ENCODE data around the gene PCYOX1L. TPM values are rescaled to one million over a fixed set of nuclear protein-coding genes. Genes with fewer than 3 reads are reported as not detected.

The PCYOX1L gene
- polyA plus RNA-seq, 1 donor from 2014 or later: 21.1 TPM

DNA sequence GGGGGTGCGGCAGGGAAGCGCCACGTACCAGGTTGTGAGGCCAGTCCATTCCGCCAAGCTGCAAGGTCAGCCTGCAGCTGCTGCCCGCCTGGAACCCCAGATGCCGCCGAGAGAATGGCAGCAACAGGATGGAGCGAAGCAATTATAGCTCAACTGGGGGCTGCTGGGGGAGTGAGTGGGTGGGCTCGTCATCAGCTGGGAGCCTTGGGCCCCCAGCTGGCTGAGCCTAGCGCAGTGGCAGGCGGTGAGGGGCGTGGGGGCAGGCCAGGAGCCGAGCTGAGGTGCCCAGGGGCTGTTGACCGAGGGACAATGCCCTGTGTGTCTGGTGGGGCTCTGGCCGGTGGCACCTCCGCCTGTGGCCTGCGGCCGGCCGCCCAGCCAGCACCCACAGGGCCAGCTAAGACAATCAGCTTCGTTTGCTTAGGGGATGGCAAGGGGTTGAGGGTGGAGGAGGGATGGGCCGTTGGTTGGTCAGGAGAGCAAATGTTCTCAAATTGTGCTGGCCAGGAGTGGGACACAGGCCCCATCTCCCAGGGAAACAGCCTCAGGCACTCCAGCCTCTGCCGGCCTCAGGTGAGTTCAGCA is 21.4 kb downstream of the PCYOX1L start, which contains the start of gene IL17B:
IL17B (minus strand) TSS at position 116 of the 585 bp plus-strand sequence; CDS start at position 49, 67 bp downstream.
- Histone ChIP-seq H3K4me3 (ENCODE audit: low read length) (no peak within 1 kb of the TSS), H3K9me2 (ENCODE audit: insufficient read depth, low read length) (no peaks in the 10 kb centered on the region), H3K4me2 (ENCODE audit: low read length) (no peak within 1 kb of the TSS), H3K27ac (ENCODE audit: low read length) (no peak within 1 kb of the TSS), H3K79me2 (replicated peaks; ENCODE audit: insufficient read depth, low read length) (no peaks in the 10 kb centered on the region), H3K36me3 (ENCODE audit: insufficient read depth, low read length) (no peaks in the 10 kb centered on the region), H3K9ac (ENCODE audit: low read length) (no peak within 1 kb of the TSS), H3K9me3 (ENCODE audit: low read length) (no peaks in the 10 kb centered on the region), H2AFZ (ENCODE audit: low read depth, low read length) (no peak within 1 kb of the TSS), H4K20me1 (ENCODE audit: insufficient read depth) (no peaks in the 10 kb centered on the region), H3K27me3 (ENCODE audit: insufficient read depth, low read depth, low read length) (no peaks in the 10 kb centered on the region), H3F3A (ENCODE audit: insufficient read depth, low read length, poor library complexity, severe bottlenecking) (no peaks in the 10 kb centered on the region)
- TF ChIP-seq, protein P1, sequence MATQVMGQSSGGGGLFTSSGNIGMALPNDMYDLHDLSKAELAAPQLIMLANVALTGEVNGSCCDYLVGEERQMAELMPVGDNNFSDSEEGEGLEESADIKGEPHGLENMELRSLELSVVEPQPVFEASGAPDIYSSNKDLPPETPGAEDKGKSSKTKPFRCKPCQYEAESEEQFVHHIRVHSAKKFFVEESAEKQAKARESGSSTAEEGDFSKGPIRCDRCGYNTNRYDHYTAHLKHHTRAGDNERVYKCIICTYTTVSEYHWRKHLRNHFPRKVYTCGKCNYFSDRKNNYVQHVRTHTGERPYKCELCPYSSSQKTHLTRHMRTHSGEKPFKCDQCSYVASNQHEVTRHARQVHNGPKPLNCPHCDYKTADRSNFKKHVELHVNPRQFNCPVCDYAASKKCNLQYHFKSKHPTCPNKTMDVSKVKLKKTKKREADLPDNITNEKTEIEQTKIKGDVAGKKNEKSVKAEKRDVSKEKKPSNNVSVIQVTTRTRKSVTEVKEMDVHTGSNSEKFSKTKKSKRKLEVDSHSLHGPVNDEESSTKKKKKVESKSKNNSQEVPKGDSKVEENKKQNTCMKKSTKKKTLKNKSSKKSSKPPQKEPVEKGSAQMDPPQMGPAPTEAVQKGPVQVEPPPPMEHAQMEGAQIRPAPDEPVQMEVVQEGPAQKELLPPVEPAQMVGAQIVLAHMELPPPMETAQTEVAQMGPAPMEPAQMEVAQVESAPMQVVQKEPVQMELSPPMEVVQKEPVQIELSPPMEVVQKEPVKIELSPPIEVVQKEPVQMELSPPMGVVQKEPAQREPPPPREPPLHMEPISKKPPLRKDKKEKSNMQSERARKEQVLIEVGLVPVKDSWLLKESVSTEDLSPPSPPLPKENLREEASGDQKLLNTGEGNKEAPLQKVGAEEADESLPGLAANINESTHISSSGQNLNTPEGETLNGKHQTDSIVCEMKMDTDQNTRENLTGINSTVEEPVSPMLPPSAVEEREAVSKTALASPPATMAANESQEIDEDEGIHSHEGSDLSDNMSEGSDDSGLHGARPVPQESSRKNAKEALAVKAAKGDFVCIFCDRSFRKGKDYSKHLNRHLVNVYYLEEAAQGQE (IDR thresholded peaks at IDR 0.05; ENCODE audit: borderline replicate concordance): no peak
- TF ChIP-seq TAF1 (IDR thresholded peaks at IDR 0.05; ENCODE audit: low read depth): no peak
- no peak for TF ChIP-seq EZH2 (IDR thresholded peaks at IDR 0.05; ENCODE audit: borderline replicate concordance, insufficient read depth, low read length, poor library complexity, severe bottlenecking)
- no peak for TF ChIP-seq EP300 (conservative IDR thresholded peaks at IDR 0.05; ENCODE audit: poor library complexity, severe bottlenecking)
- TF ChIP-seq MXI1 (conservative IDR thresholded peaks at IDR 0.05; ENCODE audit: poor library complexity, severe bottlenecking): no peak
- no peak for TF ChIP-seq RAD21 (conservative IDR thresholded peaks at IDR 0.05)
- TF ChIP-seq, protein P2, sequence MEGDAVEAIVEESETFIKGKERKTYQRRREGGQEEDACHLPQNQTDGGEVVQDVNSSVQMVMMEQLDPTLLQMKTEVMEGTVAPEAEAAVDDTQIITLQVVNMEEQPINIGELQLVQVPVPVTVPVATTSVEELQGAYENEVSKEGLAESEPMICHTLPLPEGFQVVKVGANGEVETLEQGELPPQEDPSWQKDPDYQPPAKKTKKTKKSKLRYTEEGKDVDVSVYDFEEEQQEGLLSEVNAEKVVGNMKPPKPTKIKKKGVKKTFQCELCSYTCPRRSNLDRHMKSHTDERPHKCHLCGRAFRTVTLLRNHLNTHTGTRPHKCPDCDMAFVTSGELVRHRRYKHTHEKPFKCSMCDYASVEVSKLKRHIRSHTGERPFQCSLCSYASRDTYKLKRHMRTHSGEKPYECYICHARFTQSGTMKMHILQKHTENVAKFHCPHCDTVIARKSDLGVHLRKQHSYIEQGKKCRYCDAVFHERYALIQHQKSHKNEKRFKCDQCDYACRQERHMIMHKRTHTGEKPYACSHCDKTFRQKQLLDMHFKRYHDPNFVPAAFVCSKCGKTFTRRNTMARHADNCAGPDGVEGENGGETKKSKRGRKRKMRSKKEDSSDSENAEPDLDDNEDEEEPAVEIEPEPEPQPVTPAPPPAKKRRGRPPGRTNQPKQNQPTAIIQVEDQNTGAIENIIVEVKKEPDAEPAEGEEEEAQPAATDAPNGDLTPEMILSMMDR (IDR thresholded peaks at IDR 0.05; ENCODE audit: poor library complexity, severe bottlenecking): no peak
- no peak for TF ChIP-seq SMC3 (conservative IDR thresholded peaks at IDR 0.05; ENCODE audit: poor library complexity)
- TF ChIP-seq POLR2AphosphoS5 (IDR thresholded peaks at IDR 0.05): no peak

DNA sequence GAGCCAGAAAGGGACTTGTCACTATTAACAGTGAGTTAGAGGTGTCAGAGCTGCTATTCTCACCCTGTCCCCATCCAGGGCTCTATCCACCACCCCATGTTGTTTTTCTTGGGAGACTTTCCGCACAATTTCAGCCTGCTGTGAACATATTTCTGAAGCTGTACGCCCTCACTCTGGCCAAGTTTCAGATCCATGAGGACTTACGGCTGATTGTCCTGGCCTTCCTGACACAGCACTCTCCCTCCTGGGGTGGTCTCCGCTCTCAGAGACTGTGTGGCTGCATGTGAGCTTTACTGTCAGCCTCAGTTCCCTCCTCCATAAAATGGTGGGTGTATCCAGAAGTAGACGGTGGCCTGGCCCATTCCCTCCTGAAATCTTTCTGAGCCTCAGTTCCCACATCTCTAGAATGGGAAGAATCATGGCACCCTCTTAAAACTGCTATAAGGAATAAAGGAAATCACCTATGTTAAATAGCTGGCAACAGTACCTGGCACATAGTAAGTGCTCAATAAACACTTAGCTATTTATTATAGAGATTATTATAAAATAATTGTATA is 22.1 kb downstream of the PCYOX1L start:
- H3K27ac ChIP-seq (ENCODE audit: low read length): no peak overlapping the region

More for the DNA sequence above, 22.1 kb downstream of the PCYOX1L start:
- TF ChIP-seq EP300 (conservative IDR thresholded peaks at IDR 0.05; ENCODE audit: poor library complexity, severe bottlenecking) (no peak), TAF1 (IDR thresholded peaks at IDR 0.05; ENCODE audit: low read depth) (no peak), POLR2AphosphoS5 (IDR thresholded peaks at IDR 0.05) (no peak), EZH2 (IDR thresholded peaks at IDR 0.05; ENCODE audit: borderline replicate concordance, insufficient read depth, low read length, poor library complexity, severe bottlenecking) (no peak), RAD21 (conservative IDR thresholded peaks at IDR 0.05) (no peak), MXI1 (conservative IDR thresholded peaks at IDR 0.05; ENCODE audit: poor library complexity, severe bottlenecking) (no peak), SMC3 (conservative IDR thresholded peaks at IDR 0.05; ENCODE audit: poor library complexity) (no peak)
- TF ChIP-seq, protein P1 (IDR thresholded peaks at IDR 0.05; ENCODE audit: borderline replicate concordance): no peak
- TF ChIP-seq, protein P2 (IDR thresholded peaks at IDR 0.05; ENCODE audit: poor library complexity, severe bottlenecking): no peak
- Histone ChIP-seq H3K79me2 (replicated peaks; ENCODE audit: insufficient read depth, low read length) (no peaks in the 10 kb centered on the region), H4K20me1 (ENCODE audit: insufficient read depth) (no peaks in the 10 kb centered on the region), H3K4me2 (ENCODE audit: low read length) (no peak overlapping the region), H2AFZ (ENCODE audit: low read depth, low read length) (no peak overlapping the region), H3K9ac (ENCODE audit: low read length) (no peak overlapping the region), H3F3A (ENCODE audit: insufficient read depth, low read length, poor library complexity, severe bottlenecking) (no peaks in the 10 kb centered on the region), H3K36me3 (ENCODE audit: insufficient read depth, low read length) (no peaks in the 10 kb centered on the region), H3K4me3 (ENCODE audit: low read length) (no peak overlapping the region), H3K9me2 (ENCODE audit: insufficient read depth, low read length) (no peaks in the 10 kb centered on the region), H3K9me3 (ENCODE audit: low read length) (no peaks in the 10 kb centered on the region), H3K27me3 (ENCODE audit: insufficient read depth, low read depth, low read length) (no peaks in the 10 kb centered on the region)

All from neural cell (in vitro differentiated cells).